NCI-H345 treated with DMSO at 0.1 percent for 48 hours (cell line): Measurements from ENCODE around the gene SLC12A5.
A peak's percentile ranks its signal among the peaks of the same experiment; 100 is the strongest.

ENCODE experiments used
- DNase-seq: peaks from one replicate; lab custom pipeline; 2025; ENCODE audit not compliant: unreplicated experiment; lab: John Stamatoyannopoulos, UW

Gene SLC12A5

DNA sequence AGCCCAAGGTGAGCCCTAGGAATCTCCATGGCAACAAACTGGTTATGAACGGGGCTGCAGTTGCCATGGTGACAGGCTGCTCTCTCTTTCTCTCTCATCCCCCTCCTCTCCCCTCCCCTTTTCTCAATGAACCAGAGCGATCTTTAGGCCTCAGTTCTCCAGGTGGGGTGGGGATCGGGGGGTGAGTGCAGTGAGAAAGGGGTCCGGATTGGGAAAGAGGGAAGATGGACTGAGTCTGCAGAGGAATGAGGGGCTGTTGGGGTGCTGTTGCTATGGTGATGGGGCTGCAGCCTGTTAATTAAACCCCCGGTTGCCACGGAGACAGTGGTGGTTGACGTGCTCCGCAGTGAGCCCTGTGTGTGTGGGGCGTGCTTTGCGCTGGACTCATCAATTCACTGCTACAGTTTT lies 3.6 kb upstream of the SLC12A5 start:
- DNase-seq, result no peak

DNA sequence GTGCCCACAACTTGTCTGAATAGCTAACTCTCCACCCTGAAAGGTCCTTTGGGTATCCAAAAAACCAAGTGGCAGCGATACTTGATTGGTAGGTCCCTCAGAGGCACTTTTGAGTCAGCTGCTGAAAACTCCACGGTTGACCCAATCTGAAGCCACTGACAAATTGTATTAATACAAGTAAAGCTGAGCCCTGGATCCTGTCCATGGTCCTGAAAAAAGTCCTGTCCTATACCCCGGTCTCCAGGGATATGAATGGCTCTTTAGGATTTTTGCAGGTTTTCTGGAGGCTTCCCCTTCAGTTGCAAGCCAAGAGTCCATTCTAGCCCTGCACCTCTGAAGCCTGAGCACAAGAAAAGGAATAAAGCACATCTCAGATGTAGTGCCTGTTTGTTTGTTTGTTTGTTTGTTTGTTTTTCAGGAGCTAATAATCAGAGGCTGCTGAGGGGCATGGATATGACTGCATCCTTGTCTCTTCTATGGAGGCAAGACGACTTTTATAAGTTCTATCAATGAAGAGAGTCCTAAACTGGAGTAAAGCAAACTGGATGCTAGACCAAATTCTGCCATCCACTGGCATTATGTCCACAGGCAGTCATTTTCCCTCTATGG lies 1.7 kb upstream of the SLC12A5 start:
- DNase-seq, result no peak

- DNase-seq, result no peak
Measured at GRCh38 chr20:46028110-46028509, 905 bp upstream of the SLC12A5 start.

DNA sequence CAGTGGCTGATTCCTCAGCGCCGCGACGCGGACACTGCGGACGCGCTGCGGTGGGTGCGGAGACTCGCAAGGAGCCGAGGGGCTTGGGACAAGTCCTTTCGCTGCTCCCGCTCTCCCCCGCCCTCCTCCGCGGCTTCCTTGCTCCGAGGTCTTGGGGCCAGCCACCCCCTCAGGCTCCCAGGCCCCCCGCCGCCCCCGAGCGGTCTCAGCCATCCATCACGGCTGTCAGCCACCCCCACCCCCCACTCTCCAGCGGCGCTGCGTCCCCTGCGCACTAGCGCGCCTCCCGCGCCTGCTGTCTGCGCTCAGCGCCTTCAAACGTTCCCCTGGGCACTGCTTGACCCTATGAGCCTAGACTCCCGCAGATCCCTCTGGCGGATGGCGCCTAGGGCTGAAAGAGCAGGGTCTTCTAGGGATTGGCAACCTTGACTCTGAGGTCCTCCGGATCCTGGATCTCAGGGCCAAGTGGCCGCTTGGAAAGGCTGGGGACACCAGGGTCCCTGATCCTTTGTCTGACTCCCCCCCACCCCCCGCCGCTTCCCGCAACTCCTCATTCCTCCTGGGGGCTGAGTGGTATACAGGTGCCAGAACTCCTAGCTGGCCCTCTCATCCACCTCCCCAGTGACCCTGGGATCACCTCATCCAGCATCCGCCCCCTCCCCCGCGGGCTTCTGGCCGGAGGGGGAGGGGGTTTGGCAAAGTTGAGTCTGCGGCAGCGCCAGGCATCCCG lies 1.4 kb downstream of the SLC12A5 start:
- DNase-seq, result no peak

DNA sequence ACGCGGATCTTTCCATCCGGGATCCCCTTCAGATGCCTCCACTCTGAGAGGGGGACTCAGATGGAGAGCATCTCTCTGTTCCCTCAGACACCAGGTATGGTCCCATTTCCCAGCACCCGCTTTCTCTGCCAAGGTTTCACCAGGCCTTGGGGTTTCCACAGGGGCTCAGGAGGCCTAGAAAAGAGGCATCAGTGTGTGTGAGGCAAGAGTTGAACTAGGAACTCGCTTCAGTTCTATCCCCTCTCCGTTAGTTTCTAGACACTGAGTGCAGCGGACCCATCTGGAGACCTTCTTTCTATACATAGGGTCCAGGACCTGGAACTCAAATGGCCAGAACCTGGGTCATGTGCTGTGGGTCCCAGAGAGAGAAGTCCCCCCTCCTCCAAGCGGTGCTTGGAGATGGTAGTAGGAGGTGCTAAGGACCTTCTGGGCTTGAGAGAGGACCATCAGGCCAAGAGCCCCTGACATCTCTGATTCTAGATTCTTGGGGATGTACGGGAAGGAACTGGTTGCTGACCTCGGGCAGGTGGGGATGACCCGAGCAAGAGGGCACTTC lies 2.1 kb downstream of the SLC12A5 start:
- DNase-seq, result no peak

- peak; percentile 72 for DNase-seq
Measured at GRCh38 chr20:46031701-46032254, 2.8 kb downstream of the SLC12A5 start.

DNA sequence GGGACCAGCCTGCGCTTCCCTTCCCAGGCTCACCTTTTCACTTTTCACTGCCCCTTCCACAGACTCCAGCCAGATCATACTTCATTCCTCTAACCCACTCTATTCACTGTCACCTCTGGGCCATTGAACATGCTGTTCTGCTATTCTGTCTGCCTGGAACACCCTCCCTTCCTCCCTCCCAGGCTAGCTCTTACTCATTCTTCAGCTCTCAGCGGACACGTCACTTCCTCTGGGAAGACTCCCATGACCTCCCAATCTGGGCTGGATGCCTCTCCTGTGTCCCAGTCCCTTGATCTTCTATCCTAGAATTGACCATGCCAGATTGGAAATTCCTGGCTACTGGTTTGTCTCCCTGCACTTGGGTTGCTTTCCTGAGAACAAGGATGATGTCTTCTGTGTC lies 5.0 kb downstream of the SLC12A5 start:
- no peak for DNase-seq

- no peak for DNase-seq
Measured at GRCh38 chr20:46035253-46035652, 6.2 kb downstream of the SLC12A5 start.

DNA sequence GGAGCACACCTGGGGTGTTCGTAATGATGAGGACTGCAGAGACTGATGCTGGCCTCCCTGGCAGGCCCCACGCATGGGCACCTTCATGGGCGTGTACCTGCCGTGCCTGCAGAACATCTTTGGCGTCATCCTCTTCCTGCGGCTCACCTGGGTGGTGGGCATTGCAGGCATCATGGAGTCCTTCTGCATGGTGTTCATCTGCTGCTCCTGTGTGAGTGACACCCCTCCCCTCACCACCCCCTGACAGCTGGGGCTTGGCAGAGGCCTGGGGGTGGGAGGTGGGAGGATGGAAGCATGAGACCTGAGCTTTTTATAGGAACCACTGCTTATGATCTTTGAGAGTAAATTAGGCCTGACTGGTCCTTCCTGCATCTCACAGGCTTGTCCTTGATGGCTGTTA lies 6.7 kb downstream of the SLC12A5 start:
- peak; percentile 45 for DNase-seq

DNA sequence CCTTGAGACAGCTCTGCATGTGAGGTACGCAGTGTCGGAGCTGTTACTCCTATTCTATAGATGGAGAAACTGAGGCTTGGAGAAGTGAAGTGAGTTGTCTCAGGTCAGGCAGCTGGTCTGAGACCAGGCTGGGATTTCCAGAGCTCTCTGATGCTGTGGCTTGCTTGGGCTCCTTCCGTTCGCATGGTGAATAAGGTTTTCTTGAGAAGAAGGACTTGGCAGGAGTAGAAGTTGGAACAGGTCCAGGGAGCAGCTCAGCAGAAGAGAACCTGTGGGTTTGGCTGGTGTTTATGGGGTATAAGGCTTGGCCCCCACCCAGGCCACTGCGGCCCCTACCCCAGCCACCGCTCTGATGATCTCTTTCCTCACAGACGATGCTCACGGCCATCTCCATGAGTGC lies 7.4 kb downstream of the SLC12A5 start:
- no peak for DNase-seq

DNA sequence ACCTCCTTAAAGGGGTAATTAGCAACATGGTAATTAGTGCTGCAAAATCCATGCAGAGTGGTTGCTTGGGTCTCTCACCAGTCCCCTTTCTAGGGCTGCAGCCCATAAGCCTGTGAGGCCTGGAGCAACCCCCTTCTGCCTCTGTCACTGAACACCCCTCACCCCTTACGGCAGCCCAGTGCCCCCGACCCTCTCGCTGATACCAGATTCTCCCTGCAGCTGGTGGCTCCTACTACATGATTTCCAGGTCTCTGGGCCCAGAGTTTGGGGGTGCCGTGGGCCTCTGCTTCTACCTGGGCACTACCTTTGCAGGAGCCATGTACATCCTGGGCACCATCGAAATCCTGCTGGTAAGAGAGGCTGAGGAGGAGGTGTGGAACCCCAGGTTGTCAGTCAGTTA lies 8.0 kb downstream of the SLC12A5 start:
- DNase-seq, result no peak

DNA sequence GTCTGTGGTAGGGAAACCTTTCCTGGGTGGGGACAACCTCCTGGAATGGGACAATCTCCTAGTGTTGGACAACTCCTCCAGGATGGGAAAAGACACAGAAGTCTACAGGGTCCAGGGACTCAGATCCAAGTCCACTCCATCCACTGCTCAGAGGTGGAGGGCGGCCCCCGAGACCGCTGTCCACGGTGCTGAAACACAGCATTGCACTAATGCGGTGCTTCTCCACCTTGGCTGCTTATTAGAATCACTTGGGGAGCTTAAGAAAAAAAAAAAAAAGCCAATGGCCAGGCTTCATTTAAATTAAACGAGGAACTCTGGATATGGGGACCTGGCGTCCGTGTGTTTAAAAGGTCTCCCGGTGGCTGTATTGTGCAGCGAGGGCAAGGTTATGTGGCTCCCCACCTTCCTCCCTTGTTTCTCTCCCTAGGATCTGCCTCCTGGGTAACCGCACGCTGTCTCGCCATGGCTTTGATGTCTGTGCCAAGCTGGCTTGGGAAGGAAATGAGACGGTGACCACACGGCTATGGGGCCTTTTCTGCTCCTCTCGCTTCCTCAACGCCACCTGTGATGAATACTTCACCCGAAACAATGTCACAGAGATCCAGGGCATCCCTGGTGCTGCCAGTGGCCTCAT lies 12.0 kb downstream of the SLC12A5 start:
- no peak for DNase-seq

GRCh38 chr20:46043556-46043955 lies 14.5 kb downstream of the SLC12A5 start:
- DNase-seq, result no peak

GRCh38 chr20:46044896-46045295 lies 15.9 kb downstream of the SLC12A5 start:
- DNase-seq, result no peak

- DNase-seq, result no peak
Measured at GRCh38 chr20:46046588-46047310, 17.7 kb downstream of the SLC12A5 start.

DNA sequence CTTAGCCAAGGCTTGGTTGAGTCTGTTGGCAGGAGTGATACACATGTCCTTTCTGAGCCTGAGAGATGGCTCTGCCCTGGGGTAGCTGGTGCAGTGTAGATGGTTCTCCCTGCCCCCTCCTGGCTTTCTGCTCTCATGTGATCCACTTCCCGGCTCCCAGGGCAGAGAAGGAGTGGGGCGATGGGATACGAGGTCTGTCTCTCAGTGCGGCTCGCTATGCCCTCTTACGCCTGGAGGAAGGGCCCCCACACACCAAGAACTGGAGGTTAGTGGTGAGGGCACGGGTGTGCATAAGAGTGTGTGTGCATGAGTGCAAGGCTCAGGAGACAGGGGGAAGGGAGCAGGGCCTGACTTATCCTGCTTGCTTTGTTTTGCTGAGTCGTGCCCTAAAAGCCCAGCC lies 18.8 kb downstream of the SLC12A5 start:
- no peak for DNase-seq

DNA sequence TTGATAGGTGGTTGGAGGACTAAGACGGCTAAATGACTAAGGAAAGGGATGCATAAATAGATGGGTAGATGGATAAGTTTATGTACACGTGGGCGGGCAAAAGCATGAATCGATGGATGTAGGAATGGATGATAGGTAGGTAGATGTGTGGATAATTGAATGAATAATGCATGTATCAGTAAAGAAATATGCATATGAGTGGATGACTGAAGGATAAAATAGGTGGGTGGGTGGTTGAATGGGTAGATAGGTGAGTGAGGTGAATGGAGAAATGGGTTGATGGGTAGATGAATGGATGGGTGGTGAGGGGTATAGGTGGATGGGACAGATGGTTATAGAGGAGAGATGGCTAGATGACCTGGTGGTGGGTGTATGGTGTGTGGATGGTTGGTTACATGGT lies 20.2 kb downstream of the SLC12A5 start:
- DNase-seq, result no peak

- DNase-seq, result no peak
Measured at GRCh38 chr20:46049815-46050214, 20.8 kb downstream of the SLC12A5 start.

DNA sequence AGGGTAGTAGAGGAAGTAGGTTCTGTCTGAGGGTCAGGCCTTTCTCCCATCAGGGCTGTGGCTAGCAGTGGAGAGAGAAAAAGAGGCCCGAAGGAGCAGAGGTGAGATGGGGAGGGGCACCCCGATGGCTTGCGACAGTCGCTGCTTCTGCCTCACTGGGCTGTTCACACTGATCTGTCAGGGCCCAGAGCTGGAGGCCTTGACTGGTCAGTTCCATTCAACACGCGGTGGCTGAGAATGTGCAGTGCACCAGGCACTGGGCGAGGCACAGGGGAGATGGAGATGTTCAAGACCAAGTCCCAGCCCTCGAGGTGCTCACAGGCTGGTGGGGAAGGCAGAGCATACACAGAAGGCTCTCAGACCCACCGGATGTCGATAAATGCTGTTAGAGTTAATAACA lies 21.4 kb downstream of the SLC12A5 start:
- no peak for DNase-seq

- no peak for DNase-seq
Measured at GRCh38 chr20:46050885-46051284, 21.9 kb downstream of the SLC12A5 start.
